CD4-positive, alpha-beta T cell treated with Interleukin-10 for 1 hour (primary cell): ENCODE measurements around the gene GLI2.

Experiments used
- DNase-seq: peaks from one replicate; pipeline ENCODE4 v3.0.0-alpha.2; 2020

Gene GLI2

DNA sequence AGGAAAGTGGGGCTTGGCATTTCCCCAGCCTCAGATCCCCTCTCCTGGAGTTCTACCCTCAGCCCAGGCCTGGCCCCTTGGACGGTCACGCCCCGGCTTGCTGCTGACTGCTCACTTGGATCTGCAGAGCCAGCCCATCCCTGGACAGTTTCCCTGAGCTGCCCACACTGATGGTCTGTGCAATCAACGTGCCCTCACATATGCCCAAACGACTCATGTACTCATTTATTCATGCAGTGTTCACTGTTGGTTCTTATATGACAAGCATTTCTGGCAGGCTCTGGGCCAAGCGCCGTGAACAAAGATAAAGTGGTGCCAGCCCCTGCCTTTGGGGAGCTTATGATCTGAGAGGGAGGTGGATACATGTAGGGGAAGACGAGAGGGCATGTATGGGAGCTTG lies 20.3 kb upstream of the GLI2 start:
- no peak for DNase-seq

DNA sequence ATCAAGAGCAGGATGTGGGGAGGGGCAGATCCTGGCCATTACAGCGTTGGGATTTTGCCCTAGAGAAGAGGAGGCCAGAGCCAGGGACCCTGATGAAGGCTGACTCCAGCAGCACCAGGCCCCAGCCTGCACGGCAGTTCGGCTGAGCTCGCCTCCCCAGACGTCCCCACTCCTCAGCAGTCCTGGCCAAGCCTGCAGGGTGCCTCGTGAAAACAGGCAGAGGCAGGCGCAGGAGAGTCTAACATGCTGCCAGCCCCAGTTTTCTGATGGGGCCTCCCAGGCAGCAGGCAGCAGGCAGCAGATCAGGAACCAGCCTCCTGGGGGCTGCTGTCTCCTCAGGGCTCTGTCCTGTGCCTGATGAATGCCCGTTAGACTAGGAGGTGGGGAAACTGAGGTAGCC lies 19.7 kb upstream of the GLI2 start:
- no peak for DNase-seq

- no peak for DNase-seq
These were observed 18.8 kb upstream of the GLI2 start for GRCh38 chr2:120716641-120717585.

- no peak for DNase-seq
These were observed 16.2 kb upstream of the GLI2 start for GRCh38 chr2:120719491-120719890.

GRCh38 chr2:120720231-120720630 lies 15.4 kb upstream of the GLI2 start:
- DNase-seq: no peak

- no peak for DNase-seq
These were observed 14.8 kb upstream of the GLI2 start for GRCh38 chr2:120720746-120721375.

DNA sequence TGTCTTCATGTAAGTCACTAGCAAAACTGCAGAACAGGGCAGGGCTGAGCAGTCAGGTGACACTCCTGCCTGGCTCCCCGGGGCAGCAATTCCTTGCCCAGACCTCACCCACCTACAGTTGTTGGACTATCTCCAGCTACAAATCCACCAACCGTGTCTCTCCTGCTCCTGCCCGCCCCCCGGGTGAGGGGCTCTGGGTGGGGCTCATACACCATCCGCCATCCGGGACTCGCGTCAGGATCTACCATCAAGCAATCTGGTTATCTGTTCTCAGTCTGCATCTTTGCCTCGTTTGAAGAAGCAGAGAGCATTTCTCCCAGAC lies 13.5 kb upstream of the GLI2 start:
- DNase-seq: no peak

DNA sequence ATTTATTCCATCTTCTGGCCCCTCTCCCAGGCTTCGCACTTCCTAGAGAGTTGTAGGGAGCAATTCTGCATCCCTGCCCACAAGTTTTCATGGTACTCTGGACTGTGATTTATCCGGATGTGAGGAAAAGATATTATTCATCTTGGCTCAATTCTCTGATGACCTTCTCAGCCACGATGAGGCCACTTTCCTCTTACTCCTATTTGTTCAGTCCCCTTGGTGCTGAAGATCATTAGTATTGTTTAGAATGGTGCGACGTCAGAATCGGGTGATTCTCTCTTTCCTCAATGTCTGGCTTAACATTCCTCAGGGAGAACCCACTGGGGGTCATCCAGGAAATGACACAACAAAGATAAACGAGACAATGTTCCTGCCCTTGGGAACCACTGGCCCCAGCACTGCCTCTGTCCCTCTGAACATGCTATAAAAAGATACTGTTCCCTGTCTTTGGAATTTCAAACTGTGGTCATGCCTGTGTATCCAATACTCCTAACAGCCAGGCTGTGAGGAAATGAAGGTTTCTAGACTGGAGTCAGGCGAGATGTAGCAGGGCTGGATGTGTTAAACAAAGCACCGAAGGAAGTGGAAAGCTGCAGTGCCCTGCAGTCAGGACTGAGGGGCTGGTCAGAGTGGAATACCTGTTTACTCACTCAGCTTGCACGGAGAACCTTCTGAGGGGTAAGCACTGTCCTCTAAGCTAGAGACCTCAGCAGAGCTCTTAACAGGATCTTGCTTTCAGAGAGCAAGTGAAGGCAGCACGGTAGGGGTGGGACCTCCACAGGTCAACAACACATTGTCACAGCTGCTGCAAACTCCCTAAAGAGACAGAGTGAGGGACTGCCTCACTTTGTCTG lies 12.9 kb upstream of the GLI2 start:
- DNase-seq: no peak

GRCh38 chr2:120726245-120726644 lies 9.4 kb upstream of the GLI2 start:
- DNase-seq: no peak

- DNase-seq: no peak
These were observed 6.0 kb upstream of the GLI2 start for GRCh38 chr2:120729406-120730399.

GRCh38 chr2:120731175-120731574 lies 4.5 kb upstream of the GLI2 start:
- no peak for DNase-seq

- DNase-seq: no peak
These were observed 3.0 kb upstream of the GLI2 start for GRCh38 chr2:120732506-120733237.

- DNase-seq: no peak
These were observed 2.3 kb upstream of the GLI2 start for GRCh38 chr2:120733238-120733932.

GRCh38 chr2:120734930-120735651 lies 577 bp upstream of the GLI2 start:
- no peak for DNase-seq

GRCh38 chr2:120736202-120736623 lies 545 bp downstream of the GLI2 start:
- DNase-seq: no peak

DNA sequence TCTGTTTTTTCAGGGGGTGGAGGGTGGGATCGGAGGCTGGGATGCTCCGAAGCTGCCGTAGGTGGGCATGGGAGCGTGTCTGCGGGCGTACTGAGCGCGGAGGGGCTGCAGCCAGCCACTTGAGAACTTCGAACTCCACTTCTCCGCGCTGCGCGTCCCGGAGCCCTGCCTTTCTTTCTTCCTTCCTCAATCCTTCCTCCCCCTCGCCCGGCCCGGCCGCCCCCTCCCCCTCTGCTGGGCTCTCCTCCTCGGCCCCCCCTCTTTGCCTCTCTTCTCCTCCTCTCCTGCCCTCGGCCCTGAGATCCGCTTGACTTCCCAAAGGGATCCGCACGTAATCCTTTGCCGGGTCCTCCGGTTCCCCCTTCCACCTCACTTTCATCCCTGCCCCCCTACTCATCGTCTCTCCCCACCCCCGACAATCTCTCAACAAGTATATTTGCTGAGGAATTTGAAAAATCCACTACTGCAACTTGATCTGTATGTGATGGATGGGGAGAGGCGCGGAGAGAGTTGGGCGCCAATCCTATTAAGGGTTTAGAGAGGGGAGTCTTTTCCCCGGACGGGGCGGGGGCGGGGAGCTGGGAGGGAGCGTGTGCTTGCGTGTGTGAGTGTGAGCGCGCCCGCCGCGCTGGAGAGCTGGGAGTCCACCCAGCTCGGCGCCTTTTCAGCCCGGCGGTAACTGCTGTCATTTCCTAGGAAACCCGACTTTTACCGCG lies 1.1 kb downstream of the GLI2 start:
- no peak for DNase-seq

- DNase-seq: no peak
These were observed 1.9 kb downstream of the GLI2 start for GRCh38 chr2:120737340-120738101.

- DNase-seq: no peak
These were observed 2.4 kb downstream of the GLI2 start for GRCh38 chr2:120738117-120738516.
